WTC11 (cell line): ENCODE results near the gene CLASP2. TPM values are rescaled to one million over a fixed set of nuclear protein-coding genes. Genes with fewer than 3 reads are reported as not detected.

Source experiments
- ATAC-seq: fragments of 200-7000 bp; cut with Tn5 transposase; 2 replicates; pipeline ENCODE4 v1.10.0; 2021; ENCODE audit warnings: mild to moderate bottlenecking, moderate library complexity
- CTCF ChIA-PET: fragments of 300-600 bp; sonication (Branson Sonifier 250); formaldehyde crosslinking; loops from one replicate; lab custom pipeline; 2021; ENCODE audit warnings: antibody characterized with exemption; lab: Charles Lee
- POLR2A ChIA-PET: fragments of 350-600 bp; sonication (Branson Sonifier 250); formaldehyde crosslinking; loops from one replicate; lab custom pipeline; 2021; ENCODE audit warnings: antibody characterized with exemption; lab: Charles Lee
- DNase-seq: peaks from one replicate; pipeline ENCODE4 v3.0.0; 2021; ENCODE audit warnings: low spot score
- H3K27ac Mint-ChIP-seq: 2 replicates; pipeline ENCODE4 v1.8.0; 2021; ENCODE audit warnings: mixed read lengths
- H3K27me3 Mint-ChIP-seq: 2 replicates; pipeline ENCODE4 v1.8.0; 2021; ENCODE audit warnings: low read depth, mild to moderate bottlenecking, moderate library complexity, mixed read lengths
- H3K36me3 Mint-ChIP-seq: 2 replicates; pipeline ENCODE4 v1.8.0; 2021; ENCODE audit warnings: mixed read lengths
- H3K4me1 Mint-ChIP-seq: 2 replicates; pipeline ENCODE4 v1.8.0; 2022; ENCODE audit warnings: mixed read lengths
- H3K4me3 Mint-ChIP-seq: 2 replicates; pipeline ENCODE4 v1.8.0; 2021; ENCODE audit warnings: mild to moderate bottlenecking, moderate library complexity, mixed read lengths
- H3K9me3 Mint-ChIP-seq: 2 replicates; pipeline ENCODE4 v1.8.0; 2021; ENCODE audit warnings: mixed read lengths
- CBFB ChIP-seq: sonication (generic); formaldehyde crosslinking; IDR thresholded peaks from 2 replicates; pipeline ENCODE4 v1.8.1; 2022; ENCODE audit warnings: mild to moderate bottlenecking, low read depth, missing genetic modification reagents
- CDX4 ChIP-seq: fragments of 250-450 bp; sonication (Bioruptor Pico); IDR thresholded peaks from 2 replicates; pipeline ENCODE4 v1.9.0; 2021; ENCODE audit warnings: moderate library complexity, mild to moderate bottlenecking, inconsistent platforms, borderline replicate concordance
- E2F4 ChIP-seq: sonication (generic); formaldehyde crosslinking; IDR thresholded peaks from 2 replicates; pipeline ENCODE4 v1.8.1; 2022; ENCODE audit warnings: low read depth, mild to moderate bottlenecking, moderate library complexity, missing genetic modification reagents, borderline replicate concordance
- ELF4 ChIP-seq: sonication (generic); formaldehyde crosslinking; IDR thresholded peaks from 2 replicates; pipeline ENCODE4 v1.8.1; 2022; ENCODE audit warnings: low read depth, mild to moderate bottlenecking, moderate library complexity, missing genetic modification reagents
- ESRRA ChIP-seq: sonication (generic); formaldehyde crosslinking; IDR thresholded peaks from 2 replicates; pipeline ENCODE4 v1.8.1; 2022; ENCODE audit warnings: mild to moderate bottlenecking, missing genetic modification reagents, borderline replicate concordance
- FOXJ3 ChIP-seq: sonication (generic); formaldehyde crosslinking; IDR thresholded peaks from 2 replicates; pipeline ENCODE4 v1.9.0; 2021; ENCODE audit warnings: missing genetic modification reagents, mild to moderate bottlenecking, borderline replicate concordance
- GABPB1 ChIP-seq: sonication (generic); formaldehyde crosslinking; IDR thresholded peaks from 2 replicates; pipeline ENCODE4 v1.8.1; 2023; ENCODE audit warnings: mild to moderate bottlenecking, missing genetic modification reagents
- GTF2I ChIP-seq: fragments of 250-450 bp; sonication (Bioruptor Pico); conservative IDR thresholded peaks from 2 replicates; pipeline ENCODE4 v1.4.0; 2021; ENCODE audit warnings: mild to moderate bottlenecking
- HMGXB4 ChIP-seq: sonication (generic); formaldehyde crosslinking; IDR thresholded peaks from 2 replicates; pipeline ENCODE4 v1.8.1; 2023; ENCODE audit warnings: mild to moderate bottlenecking, moderate library complexity, missing genetic modification reagents
- IRF2 ChIP-seq: sonication (generic); formaldehyde crosslinking; IDR thresholded peaks from 2 replicates; pipeline ENCODE4 v1.8.0; 2022; ENCODE audit warnings: low read depth, missing genetic modification reagents, borderline replicate concordance
- NFYB ChIP-seq: sonication (generic); formaldehyde crosslinking; conservative IDR thresholded peaks from 2 replicates; pipeline ENCODE4 v1.8.0; 2022; ENCODE audit warnings: low read depth, missing genetic modification reagents
- OVOL2 ChIP-seq: fragments of 250-450 bp; sonication (Bioruptor Pico); IDR thresholded peaks from 2 replicates; pipeline ENCODE4 v1.9.0; 2021; ENCODE audit warnings: mild to moderate bottlenecking, borderline replicate concordance
- RELA ChIP-seq: sonication (generic); formaldehyde crosslinking; IDR thresholded peaks from 2 replicates; pipeline ENCODE4 v1.8.1; 2022; ENCODE audit warnings: missing genetic modification reagents, mild to moderate bottlenecking, borderline replicate concordance
- SMAD3 ChIP-seq: sonication (generic); formaldehyde crosslinking; IDR thresholded peaks from 2 replicates; pipeline ENCODE4 v1.8.0; 2022; ENCODE audit warnings: missing genetic modification reagents, mild to moderate bottlenecking, borderline replicate concordance
- SMAD4 ChIP-seq: sonication (generic); formaldehyde crosslinking; IDR thresholded peaks from 2 replicates; pipeline ENCODE4 v1.8.0; 2022; ENCODE audit warnings: mild to moderate bottlenecking, missing genetic modification reagents
- SP1 ChIP-seq: sonication (generic); formaldehyde crosslinking; conservative IDR thresholded peaks from 2 replicates; pipeline ENCODE4 v1.8.1; 2022; ENCODE audit warnings: missing genetic modification reagents
- TCF7 ChIP-seq: sonication (generic); formaldehyde crosslinking; IDR thresholded peaks from 2 replicates; pipeline ENCODE4 v1.8.0; 2022; ENCODE audit warnings: mild to moderate bottlenecking, low read depth, missing genetic modification reagents, moderate library complexity
- TEAD4 ChIP-seq: sonication (generic); formaldehyde crosslinking; IDR thresholded peaks from 2 replicates; pipeline ENCODE4 v1.8.0; 2022; ENCODE audit warnings: mild to moderate bottlenecking, missing genetic modification reagents
- ZBTB21 ChIP-seq: sonication (generic); formaldehyde crosslinking; IDR thresholded peaks from 2 replicates; pipeline ENCODE4 v1.8.1; 2023; ENCODE audit warnings: mild to moderate bottlenecking, missing genetic modification reagents, borderline replicate concordance
- ZNF219 ChIP-seq: sonication (generic); formaldehyde crosslinking; IDR thresholded peaks from 2 replicates; pipeline ENCODE4 v1.8.0; 2023; ENCODE audit warnings: missing genetic modification reagents, mild to moderate bottlenecking, borderline replicate concordance
- ZNF281 ChIP-seq: sonication (generic); formaldehyde crosslinking; IDR thresholded peaks from 2 replicates; pipeline ENCODE4 v1.8.0; 2023; ENCODE audit warnings: mild to moderate bottlenecking, missing genetic modification reagents
- ZNF317 ChIP-seq: sonication (generic); formaldehyde crosslinking; IDR thresholded peaks from 2 replicates; pipeline ENCODE4 v1.8.1; 2023; ENCODE audit warnings: low read depth, mild to moderate bottlenecking, moderate library complexity, missing genetic modification reagents, borderline replicate concordance
- ZNF416 ChIP-seq: fragments of 250-450 bp; sonication (Bioruptor Pico); IDR thresholded peaks from 2 replicates; pipeline ENCODE4 v1.9.0; 2021; ENCODE audit warnings: mild to moderate bottlenecking, inconsistent platforms
- ZNF423 ChIP-seq: fragments of 250-450 bp; sonication (Bioruptor Pico); IDR thresholded peaks from 2 replicates; pipeline ENCODE4 v2.1.2; 2022; ENCODE audit warnings: mild to moderate bottlenecking, moderate library complexity
- total RNA-seq: library from RNA; stranded (reverse); gene quantifications from 3 replicates; pipeline ENCODE4 v1.2.3, GENCODE V29; 2021
- TF ChIP-seq, protein P1 (sequence below): sonication (generic); formaldehyde crosslinking; IDR thresholded peaks from 2 replicates; pipeline ENCODE4 v1.8.1; 2023; ENCODE audit warnings: mild to moderate bottlenecking, missing genetic modification reagents, moderate library complexity
- TF ChIP-seq, protein P2 (sequence below): fragments of 250-450 bp; sonication (Bioruptor Pico); conservative IDR thresholded peaks from 2 replicates; pipeline ENCODE4 v1.9.0; 2021; ENCODE audit warnings: mild to moderate bottlenecking

Gene CLASP2
- total RNA-seq, 1 experiment from 2014 or later = 56.7 TPM

DNA sequence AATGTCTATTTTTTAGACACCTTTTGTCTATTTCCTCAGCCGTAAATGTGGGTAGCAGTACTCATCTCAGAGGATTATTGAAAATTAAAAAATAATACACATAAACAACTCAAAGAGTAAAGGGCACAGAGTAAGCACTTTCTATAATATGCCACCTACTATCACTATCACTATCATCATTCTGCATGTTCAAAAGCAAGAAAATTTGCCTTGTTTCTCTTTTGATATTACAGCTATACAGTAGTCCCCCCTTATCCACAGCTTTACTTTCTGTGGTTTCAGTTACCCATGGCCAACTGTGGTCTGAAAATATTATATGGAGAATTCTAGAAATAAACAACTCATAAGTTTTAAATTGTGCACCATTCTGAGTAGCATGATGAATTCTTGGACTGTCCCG, 27.7 kb downstream of the CLASP2 start:
- CTCF ChIA-PET = interaction anchor here (1.6 kb wide), 1 partner anchor 97 kb away, joined by 4 read pairs; no protein-coding TSS in a partner anchor
- H3K4me1 Mint-ChIP-seq = no peaks in the 10 kb centered on the region
- DNase-seq = no peak
- TF ChIP-seq CDX4 (CRISPR knock-in tag) (no peak), HMGXB4 (CRISPR knock-in tag) (no peak), GTF2I (CRISPR knock-in tag) (no peak), FOXJ3 (CRISPR knock-in tag) (no peak), NFYB (CRISPR knock-in tag) (no peak), ZNF281 (CRISPR knock-in tag) (no peak), ZBTB21 (CRISPR knock-in tag) (no peak), CBFB (no peak), ZNF416 (no peak), ZNF317 (CRISPR knock-in tag) (no peak), TEAD4 (no peak), ZNF219 (CRISPR knock-in tag) (no peak), TCF7 (no peak), SMAD3 (no peak)
- TF ChIP-seq, protein P1, sequence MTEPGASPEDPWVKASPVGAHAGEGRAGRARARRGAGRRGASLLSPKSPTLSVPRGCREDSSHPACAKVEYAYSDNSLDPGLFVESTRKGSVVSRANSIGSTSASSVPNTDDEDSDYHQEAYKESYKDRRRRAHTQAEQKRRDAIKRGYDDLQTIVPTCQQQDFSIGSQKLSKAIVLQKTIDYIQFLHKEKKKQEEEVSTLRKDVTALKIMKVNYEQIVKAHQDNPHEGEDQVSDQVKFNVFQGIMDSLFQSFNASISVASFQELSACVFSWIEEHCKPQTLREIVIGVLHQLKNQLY = no peak
- TF ChIP-seq, all 79 proteins: peak for 0
- Mint-ChIP-seq H3K4me3 (no peak overlapping the region), H3K36me3 (peaks cover 3% of the 10 kb centered on the region; the same call in 1 of the 2 replicates), H3K9me3 (no peaks in the 10 kb centered on the region), H3K27ac (no peak overlapping the region), H3K27me3 (no peaks in the 10 kb centered on the region)
- no peak for ATAC-seq
- POLR2A ChIA-PET = interaction anchor here (0.7 kb wide), 1 partner anchor 705 kb away, joined by 4 read pairs; no protein-coding TSS in a partner anchor

GRCh38 chr3:33687406-33688010, 30.5 kb downstream of the CLASP2 start:
- H3K27ac Mint-ChIP-seq = no peak overlapping the region
- CTCF ChIA-PET = no interaction called here
- no peaks in the 10 kb centered on the region for H3K27me3 Mint-ChIP-seq
- H3K4me1 Mint-ChIP-seq = peaks cover 2% of the 10 kb centered on the region
- H3K36me3 Mint-ChIP-seq = peaks cover 3% of the 10 kb centered on the region; the same call in 1 of the 2 replicates
- no peaks in the 10 kb centered on the region for H3K9me3 Mint-ChIP-seq
- POLR2A ChIA-PET = no interaction called here
- H3K4me3 Mint-ChIP-seq = no peak overlapping the region
- no peak for DNase-seq
- no peak for ATAC-seq
- no peak for TF ChIP-seq RELA (CRISPR knock-in tag)
- no peak for TF ChIP-seq SMAD4 (CRISPR knock-in tag)
- no peak for TF ChIP-seq IRF2
- no peak for TF ChIP-seq GABPB1 (CRISPR knock-in tag)
- no peak for TF ChIP-seq ELF4
- TF ChIP-seq SP1 = no peak
- no peak for TF ChIP-seq ZNF423 (CRISPR knock-in tag)
- no peak for TF ChIP-seq ZNF416
- TF ChIP-seq, protein P2, sequence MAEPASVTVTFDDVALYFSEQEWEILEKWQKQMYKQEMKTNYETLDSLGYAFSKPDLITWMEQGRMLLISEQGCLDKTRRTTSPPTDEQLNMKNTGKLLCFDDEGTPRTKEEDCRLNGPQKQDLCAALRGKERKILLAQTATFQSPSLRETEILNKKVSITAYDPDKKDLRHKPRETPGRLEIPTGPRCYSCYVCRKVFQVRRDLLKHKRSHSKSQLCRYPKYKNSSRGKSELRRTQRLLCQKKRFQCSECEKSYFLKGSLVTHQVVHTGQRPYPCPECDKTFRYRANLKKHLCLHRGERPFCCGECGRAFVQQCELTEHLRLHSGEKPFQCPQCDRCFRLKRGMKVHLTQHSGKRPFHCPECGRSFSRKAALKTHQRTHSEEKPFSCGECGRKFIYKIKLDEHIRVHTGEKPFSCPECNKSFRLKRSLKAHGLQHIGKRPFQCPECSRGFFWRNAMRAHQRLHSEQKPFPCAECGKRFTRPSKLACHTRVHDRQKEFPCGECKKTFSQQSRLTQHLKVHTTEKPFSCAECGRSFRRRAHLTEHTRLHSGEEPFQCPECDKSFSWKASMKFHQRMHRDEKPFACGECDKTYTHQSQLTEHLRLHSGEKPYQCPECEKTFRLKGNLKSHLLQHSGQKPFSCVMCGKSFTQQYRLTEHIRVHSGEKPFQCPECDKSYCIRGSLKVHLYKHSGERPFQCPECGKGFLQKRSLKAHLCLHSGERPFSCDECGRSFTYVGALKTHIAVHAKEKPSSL (CRISPR knock-in tag) = no peak
- no peak for TF ChIP-seq ESRRA (CRISPR knock-in tag)
- TF ChIP-seq E2F4 (CRISPR knock-in tag) = no peak
- no peak for TF ChIP-seq OVOL2 (CRISPR knock-in tag)
- no peak for TF ChIP-seq TCF7
